GM18517 (cell line): ENCODE data around the gene SLC35F4.

Source experiments
- ATAC-seq: cut with Tn5 transposase; IDR thresholded peaks from one replicate; pipeline ENCODE4 v1.9.1; 2021; ENCODE audit warnings: mild to moderate bottlenecking, moderate library complexity; ENCODE audit not compliant: unreplicated experiment

The SLC35F4 gene

DNA sequence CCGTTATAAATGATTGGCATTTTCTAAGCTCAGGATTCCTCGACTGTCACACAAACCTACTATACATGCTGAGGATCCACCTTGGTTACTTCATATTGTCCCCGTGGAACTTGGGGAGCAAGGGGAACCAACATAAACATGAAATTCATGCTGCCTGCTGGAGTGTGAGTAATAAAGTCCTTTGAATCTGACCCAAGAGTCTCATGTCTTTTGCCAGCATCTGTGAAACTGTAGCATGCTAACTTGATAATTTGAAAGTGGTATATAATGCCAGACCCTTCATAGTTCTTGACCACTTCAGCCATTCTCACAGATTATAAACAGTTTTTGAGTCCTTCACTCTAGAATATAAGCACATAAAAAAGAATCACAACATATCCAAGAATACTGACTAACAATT is 17.1 kb downstream of the SLC35F4 start:
- no peak for ATAC-seq

DNA sequence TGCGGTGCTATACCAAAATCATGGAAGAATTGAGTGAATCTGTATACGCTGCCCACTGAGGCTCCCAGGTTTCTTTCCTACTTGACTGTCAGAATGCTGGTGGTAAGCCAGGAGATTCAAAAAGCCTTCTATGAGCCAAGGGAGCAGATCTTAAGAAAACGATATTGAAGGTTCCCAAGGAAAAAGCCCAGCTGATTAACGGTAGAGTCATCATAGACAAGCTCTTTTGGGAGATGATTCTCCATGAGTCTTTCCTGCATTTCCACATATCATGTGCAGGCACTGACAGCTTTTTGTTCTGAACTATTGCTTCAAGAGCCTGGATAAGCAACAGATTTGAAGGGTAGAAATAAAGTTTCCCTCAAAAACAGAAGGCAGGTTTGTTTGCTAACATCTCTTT is 17.5 kb downstream of the SLC35F4 start:
- no peak for ATAC-seq

DNA sequence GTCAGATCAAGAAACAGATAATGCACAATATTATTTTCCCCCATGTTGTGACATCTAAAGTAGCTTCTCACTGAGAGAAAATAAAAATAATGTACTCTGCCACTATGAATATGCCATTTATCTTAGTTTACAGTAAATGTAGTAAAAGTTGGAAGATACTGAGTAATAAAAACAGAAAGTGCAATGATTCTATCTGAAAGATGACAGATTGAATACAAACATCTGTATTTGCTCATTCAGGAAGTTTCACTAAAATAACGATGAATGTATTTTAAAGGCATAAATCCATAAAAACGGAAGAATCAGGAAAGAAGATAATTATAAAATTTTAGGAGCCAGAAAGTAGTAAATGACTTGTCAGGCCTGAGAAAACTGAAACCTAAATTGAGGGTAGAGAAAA is 18.2 kb downstream of the SLC35F4 start:
- no peak for ATAC-seq

DNA sequence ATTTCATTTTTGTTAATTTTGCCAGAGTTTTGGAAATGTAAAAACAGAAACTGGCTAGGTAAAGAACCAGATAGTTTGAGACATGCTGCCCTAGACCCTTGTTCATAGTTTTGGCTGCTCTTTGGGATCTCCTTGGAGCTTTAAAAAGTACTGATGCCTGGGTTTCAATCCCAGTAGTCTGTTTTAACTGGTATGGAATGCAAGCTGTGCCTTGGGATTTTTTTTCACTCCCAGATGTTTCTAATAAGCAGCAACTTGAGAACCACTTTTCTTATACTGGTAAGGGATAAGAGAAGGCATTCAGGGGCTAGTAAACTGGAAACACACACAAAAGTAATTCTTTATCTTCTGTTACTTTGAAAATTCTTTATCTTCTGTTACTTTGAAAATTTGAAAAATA is 18.8 kb downstream of the SLC35F4 start:
- no peak for ATAC-seq

DNA sequence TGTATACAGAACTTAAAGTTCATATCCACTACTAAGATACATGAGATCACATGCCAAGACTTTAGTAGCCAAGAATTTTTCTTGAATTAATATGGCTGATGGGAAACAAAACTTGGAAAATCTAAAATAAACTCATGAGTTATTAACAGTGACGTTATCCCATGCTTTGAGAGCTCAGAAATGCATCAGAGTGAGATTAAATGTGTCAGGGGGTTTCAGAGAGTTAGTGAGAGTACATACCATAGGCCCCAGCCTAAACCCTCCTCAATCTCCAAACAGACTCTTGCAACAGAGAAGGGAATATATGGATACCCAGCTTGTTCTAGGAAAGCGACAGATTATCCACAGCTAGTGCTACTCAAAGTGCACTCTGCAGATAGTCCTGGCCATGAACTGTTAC is 19.3 kb downstream of the SLC35F4 start:
- ATAC-seq = no peak

GRCh38 chr14:57845802-57846531 is 19.9 kb downstream of the SLC35F4 start:
- ATAC-seq = no peak

GRCh38 chr14:57845316-57845715 is 20.6 kb downstream of the SLC35F4 start:
- ATAC-seq = no peak

DNA sequence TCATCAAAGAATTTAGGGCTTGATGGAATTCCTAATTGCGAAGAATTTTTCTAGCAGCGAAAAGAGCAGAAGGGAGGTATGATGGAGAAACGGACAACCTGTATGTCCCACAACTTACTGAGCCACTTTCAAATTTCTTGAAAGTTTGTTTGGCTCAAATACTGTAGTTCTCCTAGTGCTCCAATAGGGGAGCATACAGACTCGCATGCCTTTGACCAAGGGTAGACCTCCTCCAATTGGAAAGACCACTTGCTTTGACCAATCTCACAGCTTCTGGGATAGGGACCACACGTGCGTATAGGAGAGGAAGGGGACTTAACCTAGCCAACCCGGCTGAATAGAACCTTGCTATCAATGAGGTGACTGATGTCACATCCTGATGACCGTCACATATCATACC is 28.6 kb downstream of the SLC35F4 start:
- no peak for ATAC-seq

- ATAC-seq = no peak
These were observed 30.1 kb downstream of the SLC35F4 start for GRCh38 chr14:57835766-57836165.

GRCh38 chr14:57834961-57835360 is 30.9 kb downstream of the SLC35F4 start:
- no peak for ATAC-seq

DNA sequence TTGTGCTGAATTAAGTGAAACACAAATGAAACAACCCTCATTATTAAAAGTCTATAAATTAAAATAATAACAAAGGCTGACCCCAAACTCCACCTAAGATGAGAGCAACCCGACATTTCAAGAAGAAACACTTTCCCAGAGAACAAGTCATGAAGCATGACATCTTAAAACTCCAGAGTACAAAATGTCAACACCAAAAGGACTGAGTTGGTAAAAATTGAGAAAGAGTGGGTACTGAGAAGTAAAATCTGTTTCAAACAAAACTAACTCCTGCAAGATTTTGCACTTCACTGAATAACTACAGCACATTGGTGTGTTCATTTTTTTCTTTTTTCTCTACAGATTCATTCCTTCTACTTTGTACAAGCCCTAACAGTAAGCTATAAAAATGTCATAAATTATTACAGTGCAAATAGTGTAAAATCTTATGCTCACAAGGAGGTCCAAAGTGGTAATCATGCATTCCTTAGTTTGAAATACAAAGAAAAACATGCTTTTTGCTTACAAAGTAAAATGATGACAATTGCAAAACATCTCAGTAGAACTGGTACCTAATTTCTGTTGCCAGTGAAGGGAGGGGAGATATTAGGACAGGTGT is 31.8 kb downstream of the SLC35F4 start:
- no peak for ATAC-seq

GRCh38 chr14:57833323-57833722 is 32.6 kb downstream of the SLC35F4 start:
- no peak for ATAC-seq

DNA sequence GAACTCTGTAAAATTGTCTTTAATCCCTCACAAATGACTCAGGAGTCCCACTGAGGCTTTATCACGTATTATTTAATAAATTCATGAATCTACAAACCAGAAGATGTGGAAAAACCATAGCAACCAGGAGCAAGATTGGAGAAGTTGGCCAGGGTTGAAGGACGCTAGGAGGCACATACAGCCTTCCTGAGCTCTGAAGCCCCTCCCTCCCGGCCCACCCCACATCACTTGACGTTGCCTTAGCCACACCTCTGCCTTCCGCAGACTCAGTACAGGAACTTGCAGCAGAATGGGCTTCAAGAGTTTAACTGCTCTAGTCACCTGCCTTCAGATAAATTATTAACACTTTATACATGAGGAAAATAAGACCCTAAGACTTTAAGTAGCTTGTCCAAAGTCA is 33.9 kb downstream of the SLC35F4 start:
- no peak for ATAC-seq

GRCh38 chr14:57828713-57829112 is 37.2 kb downstream of the SLC35F4 start:
- no peak for ATAC-seq

GRCh38 chr14:57823015-57823660 is 42.8 kb downstream of the SLC35F4 start:
- ATAC-seq = no peak

DNA sequence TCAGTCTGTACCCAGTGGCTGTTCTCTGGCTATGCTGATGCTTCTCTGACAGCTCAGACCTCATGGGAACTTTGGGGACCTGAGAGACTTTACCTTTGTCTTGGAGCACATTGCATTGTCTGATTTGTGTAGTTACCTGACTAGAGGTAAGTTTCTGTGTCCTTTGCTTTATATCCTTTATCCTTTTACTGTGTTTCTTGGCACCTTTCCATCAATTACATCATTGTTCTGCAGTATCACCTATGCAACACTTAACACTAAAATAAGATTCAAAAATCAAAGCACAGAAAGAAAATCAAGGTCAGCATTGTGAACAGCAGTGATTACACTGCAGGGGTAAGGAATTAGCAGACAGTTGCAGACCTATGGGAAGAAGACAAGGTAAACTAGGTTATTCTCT is 43.8 kb downstream of the SLC35F4 start:
- ATAC-seq = no peak

DNA sequence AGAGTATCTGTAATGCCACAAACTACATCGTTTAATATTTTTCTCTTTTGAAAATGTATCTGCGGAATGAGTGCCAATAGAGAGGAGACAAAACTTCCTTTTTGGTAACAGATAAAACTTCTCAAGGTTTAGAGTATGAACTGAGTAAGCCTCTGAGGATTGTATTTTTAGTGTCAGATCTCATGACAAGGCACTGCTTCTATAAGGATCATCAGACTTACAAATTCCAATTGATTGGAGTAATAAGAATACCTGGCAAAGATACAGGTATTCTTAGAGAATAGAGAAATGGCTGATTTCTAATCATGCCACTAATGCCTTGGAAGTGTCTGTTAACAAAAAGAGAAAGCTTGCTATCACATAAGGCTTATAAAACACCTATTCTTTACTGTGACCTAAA is 45.3 kb downstream of the SLC35F4 start:
- ATAC-seq = no peak

- no peak for ATAC-seq
These were observed 47.4 kb downstream of the SLC35F4 start for GRCh38 chr14:57818511-57818910.

DNA sequence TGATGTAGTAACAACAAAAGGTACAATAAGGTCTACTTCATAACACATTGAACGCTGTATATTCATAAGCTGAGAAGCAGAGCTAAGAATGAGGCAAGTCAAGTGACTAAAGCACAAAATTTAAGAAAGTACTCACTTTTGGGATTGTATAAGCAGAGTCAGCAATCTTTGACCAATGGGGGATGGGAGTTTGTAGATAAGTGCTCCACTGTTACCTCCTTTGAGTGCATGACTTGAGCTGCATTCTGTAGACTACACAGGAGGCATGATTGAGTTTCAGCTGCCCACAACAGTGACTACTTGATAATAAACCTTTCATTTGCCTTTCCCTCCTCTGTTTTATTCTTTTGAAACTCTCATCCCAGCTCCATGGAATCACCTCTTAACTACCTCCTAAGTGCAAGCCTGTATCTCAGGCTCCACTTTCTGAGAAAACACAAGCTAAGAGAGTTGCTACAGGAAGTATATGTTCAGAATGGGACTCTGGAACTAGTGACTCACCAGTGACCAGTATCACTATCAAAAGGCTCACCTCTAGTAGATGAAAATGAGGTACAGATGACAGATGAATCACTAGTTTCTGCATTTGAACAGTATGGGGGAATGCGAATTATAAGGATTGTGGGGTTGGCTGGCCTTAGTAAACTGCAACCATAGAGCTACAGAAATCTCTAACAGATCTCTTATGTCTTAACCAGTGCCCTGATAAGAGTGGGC is 49.2 kb downstream of the SLC35F4 start:
- no peak for ATAC-seq

GRCh38 chr14:57814726-57815125 is 51.2 kb downstream of the SLC35F4 start:
- ATAC-seq = no peak

GRCh38 chr14:57812741-57813140 is 53.2 kb downstream of the SLC35F4 start:
- no peak for ATAC-seq
